K562 (cell line): ENCODE measurements around the gene THSD8. TPM values are rescaled to one million over a fixed set of nuclear protein-coding genes. Genes with fewer than 3 reads are reported as not detected.

ENCODE experiments used
- ATAC-seq: fragments of 200-7000 bp; cut with Tn5 transposase; 3 replicates; pipeline ENCODE4 v1.9.1; 2020; ENCODE audit warnings: moderate library complexity
- BruUV-seq: library from RNA; stranded (reverse); fragments of 400-500 nt; replicated peaks from 2 replicates; lab custom pipeline; 2021; lab: Mats Ljungman, UMichigan
- CTCF ChIA-PET: fragments of 300-600 bp; formaldehyde crosslinking; extraction: SDS; loops from one replicate; lab custom pipeline; 2021; ENCODE audit warnings: low intra/inter-chr PET ratio; lab: Yijun Ruan, JAX
- POLR2A ChIA-PET: fragments of 300-600, 350-650 bp; sonication (Branson Sonifier 250); formaldehyde crosslinking; extraction: SDS; loops from one replicate; lab custom pipeline; 2021; ENCODE audit warnings: antibody characterized with exemption, inconsistent platforms; lab: Yijun Ruan, JAX
- DNase-seq, 4 experiments: peaks; one replicate each; pipeline versions ENCODE4 v3.0.0 to v3.0.0-alpha.2; 2011 to 2018; ENCODE audit warnings: low spot score in 3 of 4, mixed read lengths in 3 of 4; ENCODE audit errors: extremely low read depth in 1 of 4
- FAIRE-seq: peaks from 2 replicates; lab custom pipeline; 2011; peaks lifted over from hg19 to GRCh38; lab: Jason Lieb, UNC
- H2AFZ ChIP-seq: 2 replicates; pipeline ENCODE4 v1.6.0; 2011; ENCODE audit warnings: low read depth, low read length, control low read depth, inconsistent platforms
- H3K27ac ChIP-seq: fragments of 200-600 bp; 3 replicates; pipeline ENCODE4 v1.8.0; 2011; ENCODE audit warnings: low read depth, mild to moderate bottlenecking, control low read depth, inconsistent platforms, low read length, moderate library complexity, mixed read lengths; ENCODE audit errors: extremely low read depth
- H3K27me3 ChIP-seq, 2 experiments: fragments of 300-600 bp in 1 of 2; 2 replicates in 1 of 2; 3 replicates in 1 of 2; pipeline versions ENCODE4 v1.6.0 to v1.8.0; 2011; ENCODE audit warnings: inconsistent platforms in 2 of 2, low read length in 2 of 2, mild to moderate bottlenecking in 1 of 2, mixed read lengths in 1 of 2, moderate library complexity in 1 of 2; ENCODE audit not compliant: control insufficient read depth in 2 of 2, insufficient read depth in 2 of 2
- H3K36me3 ChIP-seq: fragments of 300-600 bp; 3 replicates; pipeline ENCODE4 v1.8.0; 2011; ENCODE audit warnings: mild to moderate bottlenecking, low read length, inconsistent platforms; ENCODE audit not compliant: control insufficient read depth, insufficient read depth
- H3K4me1 ChIP-seq, 2 experiments: fragments of 200-600 bp in 1 of 2; replicated peaks in 1 of 2; 2 replicates in 1 of 2; 3 replicates in 1 of 2; pipeline versions ENCODE4 v1.5.1 to v1.8.0; 2011; ENCODE audit warnings: inconsistent platforms in 2 of 2, low read length in 2 of 2, mild to moderate bottlenecking in 1 of 2, mixed read lengths in 1 of 2, moderate library complexity in 1 of 2; ENCODE audit not compliant: control insufficient read depth in 2 of 2, insufficient read depth in 2 of 2
- H3K4me2 ChIP-seq: 2 replicates; pipeline ENCODE4 v1.6.1; 2011; ENCODE audit warnings: low read length, control low read depth, inconsistent platforms, mixed read lengths; ENCODE audit not compliant: insufficient read depth
- H3K4me3 ChIP-seq: fragments of 200-600 bp; sonication (generic), shearing (Covaris generic); 2 replicates; pipeline ENCODE4 v1.5.1; 2016; ENCODE audit warnings: control low read depth, inconsistent platforms
- H3K79me2 ChIP-seq: fragments of 200-600 bp; 3 replicates; pipeline ENCODE4 v1.8.0; 2011; ENCODE audit warnings: low read length, inconsistent platforms; ENCODE audit not compliant: control insufficient read depth, insufficient read depth
- H3K9ac ChIP-seq, 2 experiments: 2 replicates each; pipeline versions ENCODE4 v1.6.0 to v1.6.1; 2011; ENCODE audit warnings: low read depth in 2 of 2, low read length in 2 of 2, control low read depth in 1 of 2, inconsistent platforms in 1 of 2, mild to moderate bottlenecking in 1 of 2, mixed read lengths in 1 of 2; ENCODE audit not compliant: insufficient read depth in 1 of 2
- H3K9me1 ChIP-seq: one replicate; pipeline ENCODE4 v1.6.0; 2011; ENCODE audit warnings: inconsistent platforms, mild to moderate bottlenecking, low read length, moderate library complexity; ENCODE audit not compliant: control insufficient read depth, insufficient read depth
- H3K9me3 ChIP-seq: replicated peaks from 2 replicates; pipeline ENCODE4 v1.5.1; 2011; ENCODE audit warnings: low read depth, low read length, inconsistent platforms; ENCODE audit not compliant: control insufficient read depth, insufficient read depth
- H4K20me1 ChIP-seq: replicated peaks from 2 replicates; pipeline ENCODE4 v1.6.1; 2011; ENCODE audit warnings: low read length, inconsistent platforms, mixed read lengths; ENCODE audit not compliant: control insufficient read depth, insufficient read depth
- BRCA1 ChIP-seq, 2 experiments: fragments of 450-650 bp in 1 of 2; sonication (generic) in 1 of 2; formaldehyde crosslinking in 1 of 2; IDR thresholded peaks; 2 replicates each; pipeline versions ENCODE4 v1.5.0 to v1.6.1; 2017 to 2020; ENCODE audit warnings: mild to moderate bottlenecking in 1 of 2, missing genetic modification reagents in 1 of 2
- CBFA2T2 ChIP-seq: fragments of 450-650 bp; conservative IDR thresholded peaks from 2 replicates; pipeline ENCODE4 v1.6.1; 2017; ENCODE audit warnings: mild to moderate bottlenecking
- HMGN3 ChIP-seq: IDR thresholded peaks from 2 replicates; pipeline ENCODE4 v1.6.1; 2011; ENCODE audit warnings: borderline replicate concordance, low read depth, mild to moderate bottlenecking, mixed read lengths, low read length; ENCODE audit not compliant: insufficient read length; ENCODE audit errors: extremely low read depth
- ILK ChIP-seq: fragments of 450-650 bp; IDR thresholded peaks from 2 replicates; pipeline ENCODE4 v1.6.1; 2016; ENCODE audit warnings: missing genetic modification characterization, low read depth, mild to moderate bottlenecking, missing compliant biosample characterization, moderate library complexity, borderline replicate concordance
- MNT ChIP-seq, 2 experiments: fragments of 450-650 bp; conservative IDR thresholded peaks; 2 replicates each; pipeline ENCODE4 v1.6.1; 2017; ENCODE audit warnings: mild to moderate bottlenecking in 2 of 2, moderate library complexity in 2 of 2
- PTTG1 ChIP-seq: fragments of 450-650 bp; IDR thresholded peaks from 2 replicates; pipeline ENCODE4 v1.6.1; 2016; ENCODE audit warnings: low read depth, mild to moderate bottlenecking, missing genetic modification characterization, missing compliant biosample characterization
- ZNF217 ChIP-seq: sonication (generic); formaldehyde crosslinking; IDR thresholded peaks from 2 replicates; pipeline ENCODE4 v1.8.0; 2022; ENCODE audit warnings: mild to moderate bottlenecking, missing genetic modification reagents
- WGBS: fragments of 100-300 bp; shearing (Covaris generic); methylation state at CpG from one replicate; pipeline ENCODE4 v1.1.6; 2016; ENCODE audit warnings: low coverage, mixed read lengths; ENCODE audit not compliant: insufficient coverage; ENCODE audit errors: missing lambda C conversion rate; 5-methylcytosine and 5-hydroxymethylcytosine counted together
- in situ Hi-C: fragments of 300-500 bp; cut with MboI; formaldehyde crosslinking; loops from 4 replicates; pipeline ENCODE4 v1.15.0; 2018; ENCODE audit warnings: inconsistent platforms, mixed read lengths
- intact Hi-C: fragments of 100-400 bp; cut with micrococcal nuclease; formaldehyde crosslinking; loops from 2 replicates; pipeline ENCODE4 v1.14.2; 2022
- polyA plus RNA-seq, 8 experiments: library from polyadenylated mRNA; depleted of rRNA in 4 of 8; stranded (reverse) in 5 of 8; unstranded in 3 of 8; fragments of >200 nt; fragmentation: Nextera tagmentation in 2 of 8; fragmentation: Illumina TruSeq in 1 of 8; extraction: Ambion mirVana in 2 of 8; extraction: Trizol in 1 of 8; gene quantifications; 2 replicates each; pipeline versions ENCODE4 v1.2.1 to v1.2.3, GENCODE V29; 2011 to 2014; ENCODE audit warnings: inconsistent platforms in 1 of 8, missing spikeins in 1 of 8
- total RNA-seq, 7 experiments: library from RNA; depleted of rRNA in 6 of 7; stranded (reverse); fragments of >200 nt in 6 of 7; fragmentation: Illumina TruSeq in 2 of 7; extraction: Trizol in 2 of 7; gene quantifications; 2 replicates each; pipeline versions ENCODE4 v1.2.1 to v1.2.3, GENCODE V29; 2011 to 2021; ENCODE audit warnings: low replicate concordance in 1 of 7
- TF ChIP-seq, protein P1 (sequence below): fragments of 250-450 bp; sonication (Bioruptor Pico); IDR thresholded peaks from 2 replicates; pipeline ENCODE4 v1.4.0; 2020
- TF ChIP-seq, protein P2 (sequence below): sonication (generic); formaldehyde crosslinking; IDR thresholded peaks from 2 replicates; pipeline ENCODE4 v1.5.0; 2020; ENCODE audit warnings: missing genetic modification reagents

Gene THSD8
- total and polyA plus RNA-seq, 9 of the 15 experiments (the other 6 are each of a cell fraction or from before 2014, with no cell fraction given): 8.4 to 42.4 (median 19.9) TPM; not detected in 2

- Histone ChIP-seq H3K9ac (peak within 1 kb of the TSS; percentile 70 to 96), H3K4me3 (peak within 1 kb of the TSS; percentile 67), H3K9me3 (no peaks in the 10 kb centered on the region), H3K27me3 (no peaks in the 10 kb centered on the region), H3K4me1 (peaks cover 18 to 55% of the 10 kb centered on the region in 2 experiments; a peak in 4 of 5 replicates), H3K79me2 (peaks cover 6% of the 10 kb centered on the region; the same call in 1 of the 3 replicates), H4K20me1 (no peaks in the 10 kb centered on the region), H3K36me3 (no peaks in the 10 kb centered on the region), H3K4me2 (peak within 1 kb of the TSS; percentile 91), H2AFZ (peak within 1 kb of the TSS; percentile 91), H3K27ac (peak within 1 kb of the TSS; percentile 52; the same call in 2 of the 3 replicates), H3K9me1 (no peaks in the 10 kb centered on the region)
- WGBS: 20% methylated on average over 40 of the region's 58 CpGs
- FAIRE-seq: no peak
- peak in 3 of 4 experiments; percentile 32 to 71 (median 70) for DNase-seq
- in situ Hi-C loops (no loop called here), intact Hi-C loops (loop anchor here (5.0 kb wide), 1 partner anchor 67 kb away; no protein-coding TSS in a partner anchor)
- ATAC-seq: no peak
- ChIA-PET POLR2A (interaction anchor here (0.6 to 1.7 kb wide), 4 partner anchors 38 to 540 kb away, joined by 3 to 5 read pairs (median 4); partner anchors contain the start of gene GET3), CTCF (interaction anchor here (0.5 to 4.1 kb wide), 5 partner anchors 12 to 73 kb away, joined by 3 to 30 read pairs (median 6); partner anchors contain the start of gene MAST1)
- no TSS peak for BruUV-seq
- TF ChIP-seq HMGN3 (no peak), MNT (conservative IDR thresholded peaks at IDR 0.05) (peak; percentile 53 to 74; a peak in 3 of 4 replicates), ZNF217 (CRISPR knock-in tag) (no peak), CBFA2T2 (peak; percentile 62), BRCA1 (IDR thresholded peaks at IDR 0.05) (no peak), BRCA1 (CRISPR knock-in tag; IDR thresholded peaks at IDR 0.05) (0 out of 2 replicates have a peak, but pooled peaks have one; percentile 67), PTTG1 (no peak), ILK (no peak)
- TF ChIP-seq, protein P1, sequence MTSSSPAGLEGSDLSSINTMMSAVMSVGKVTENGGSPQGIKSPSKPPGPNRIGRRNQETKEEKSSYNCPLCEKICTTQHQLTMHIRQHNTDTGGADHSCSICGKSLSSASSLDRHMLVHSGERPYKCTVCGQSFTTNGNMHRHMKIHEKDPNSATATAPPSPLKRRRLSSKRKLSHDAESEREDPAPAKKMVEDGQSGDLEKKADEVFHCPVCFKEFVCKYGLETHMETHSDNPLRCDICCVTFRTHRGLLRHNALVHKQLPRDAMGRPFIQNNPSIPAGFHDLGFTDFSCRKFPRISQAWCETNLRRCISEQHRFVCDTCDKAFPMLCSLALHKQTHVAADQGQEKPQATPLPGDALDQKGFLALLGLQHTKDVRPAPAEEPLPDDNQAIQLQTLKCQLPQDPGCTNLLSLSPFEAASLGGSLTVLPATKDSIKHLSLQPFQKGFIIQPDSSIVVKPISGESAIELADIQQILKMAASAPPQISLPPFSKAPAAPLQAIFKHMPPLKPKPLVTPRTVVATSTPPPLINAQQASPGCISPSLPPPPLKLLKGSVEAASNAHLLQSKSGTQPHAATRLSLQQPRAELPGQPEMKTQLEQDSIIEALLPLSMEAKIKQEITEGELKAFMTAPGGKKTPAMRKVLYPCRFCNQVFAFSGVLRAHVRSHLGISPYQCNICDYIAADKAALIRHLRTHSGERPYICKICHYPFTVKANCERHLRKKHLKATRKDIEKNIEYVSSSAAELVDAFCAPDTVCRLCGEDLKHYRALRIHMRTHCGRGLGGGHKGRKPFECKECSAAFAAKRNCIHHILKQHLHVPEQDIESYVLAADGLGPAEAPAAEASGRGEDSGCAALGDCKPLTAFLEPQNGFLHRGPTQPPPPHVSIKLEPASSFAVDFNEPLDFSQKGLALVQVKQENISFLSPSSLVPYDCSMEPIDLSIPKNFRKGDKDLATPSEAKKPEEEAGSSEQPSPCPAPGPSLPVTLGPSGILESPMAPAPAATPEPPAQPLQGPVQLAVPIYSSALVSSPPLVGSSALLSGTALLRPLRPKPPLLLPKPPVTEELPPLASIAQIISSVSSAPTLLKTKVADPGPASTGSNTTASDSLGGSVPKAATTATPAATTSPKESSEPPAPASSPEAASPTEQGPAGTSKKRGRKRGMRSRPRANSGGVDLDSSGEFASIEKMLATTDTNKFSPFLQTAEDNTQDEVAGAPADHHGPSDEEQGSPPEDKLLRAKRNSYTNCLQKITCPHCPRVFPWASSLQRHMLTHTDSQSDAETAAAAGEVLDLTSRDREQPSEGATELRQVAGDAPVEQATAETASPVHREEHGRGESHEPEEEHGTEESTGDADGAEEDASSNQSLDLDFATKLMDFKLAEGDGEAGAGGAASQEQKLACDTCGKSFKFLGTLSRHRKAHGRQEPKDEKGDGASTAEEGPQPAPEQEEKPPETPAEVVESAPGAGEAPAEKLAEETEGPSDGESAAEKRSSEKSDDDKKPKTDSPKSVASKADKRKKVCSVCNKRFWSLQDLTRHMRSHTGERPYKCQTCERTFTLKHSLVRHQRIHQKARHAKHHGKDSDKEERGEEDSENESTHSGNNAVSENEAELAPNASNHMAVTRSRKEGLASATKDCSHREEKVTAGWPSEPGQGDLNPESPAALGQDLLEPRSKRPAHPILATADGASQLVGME: 0 out of 2 replicates have a peak, but pooled peaks have one; percentile 42
- TF ChIP-seq, protein P2, sequence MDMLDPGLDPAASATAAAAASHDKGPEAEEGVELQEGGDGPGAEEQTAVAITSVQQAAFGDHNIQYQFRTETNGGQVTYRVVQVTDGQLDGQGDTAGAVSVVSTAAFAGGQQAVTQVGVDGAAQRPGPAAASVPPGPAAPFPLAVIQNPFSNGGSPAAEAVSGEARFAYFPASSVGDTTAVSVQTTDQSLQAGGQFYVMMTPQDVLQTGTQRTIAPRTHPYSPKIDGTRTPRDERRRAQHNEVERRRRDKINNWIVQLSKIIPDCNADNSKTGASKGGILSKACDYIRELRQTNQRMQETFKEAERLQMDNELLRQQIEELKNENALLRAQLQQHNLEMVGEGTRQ: peak; percentile 93
These were observed 27.0 kb upstream of the THSD8 start, which contains the start of gene HOOK2 for GRCh38 chr19:12774588-12775555. Gene HOOK2, minus strand, starts transcription at chr19:12775552. Its CDS starts 103 bp downstream, at chr19:12775449.
